HG02981 (cell line): ENCODE data around the gene FYB2.
A peak's percentile ranks its signal among the peaks of the same experiment; 100 is the strongest.

Source experiments
- ATAC-seq: cut with Tn5 transposase; IDR thresholded peaks from one replicate; pipeline ENCODE4 v1.9.1; 2021; ENCODE audit warnings: mild to moderate bottlenecking, moderate library complexity; ENCODE audit not compliant: unreplicated experiment

Gene FYB2

GRCh38 chr1:56834137-56834900 lies 15.1 kb upstream of the FYB2 start:
- ATAC-seq = no peak

DNA sequence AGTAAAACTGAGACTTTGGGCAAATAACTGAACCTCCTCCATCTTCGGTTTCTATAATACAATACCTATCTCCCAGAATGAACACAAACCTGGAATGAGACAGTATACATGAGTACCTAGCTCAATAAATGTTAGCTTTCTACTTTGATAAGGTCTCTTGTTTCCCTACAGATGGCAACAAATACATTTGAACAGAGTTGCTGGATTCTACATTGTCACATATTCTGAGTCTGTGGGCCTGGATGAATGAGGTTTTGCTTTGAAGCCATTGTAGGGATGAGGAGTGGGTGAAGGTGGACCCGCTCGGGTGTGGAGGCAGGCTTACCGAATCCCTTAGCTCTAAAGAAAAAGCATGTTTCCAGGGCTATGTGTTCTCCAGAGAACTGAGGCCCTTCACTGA lies 13.9 kb upstream of the FYB2 start:
- ATAC-seq = no peak

DNA sequence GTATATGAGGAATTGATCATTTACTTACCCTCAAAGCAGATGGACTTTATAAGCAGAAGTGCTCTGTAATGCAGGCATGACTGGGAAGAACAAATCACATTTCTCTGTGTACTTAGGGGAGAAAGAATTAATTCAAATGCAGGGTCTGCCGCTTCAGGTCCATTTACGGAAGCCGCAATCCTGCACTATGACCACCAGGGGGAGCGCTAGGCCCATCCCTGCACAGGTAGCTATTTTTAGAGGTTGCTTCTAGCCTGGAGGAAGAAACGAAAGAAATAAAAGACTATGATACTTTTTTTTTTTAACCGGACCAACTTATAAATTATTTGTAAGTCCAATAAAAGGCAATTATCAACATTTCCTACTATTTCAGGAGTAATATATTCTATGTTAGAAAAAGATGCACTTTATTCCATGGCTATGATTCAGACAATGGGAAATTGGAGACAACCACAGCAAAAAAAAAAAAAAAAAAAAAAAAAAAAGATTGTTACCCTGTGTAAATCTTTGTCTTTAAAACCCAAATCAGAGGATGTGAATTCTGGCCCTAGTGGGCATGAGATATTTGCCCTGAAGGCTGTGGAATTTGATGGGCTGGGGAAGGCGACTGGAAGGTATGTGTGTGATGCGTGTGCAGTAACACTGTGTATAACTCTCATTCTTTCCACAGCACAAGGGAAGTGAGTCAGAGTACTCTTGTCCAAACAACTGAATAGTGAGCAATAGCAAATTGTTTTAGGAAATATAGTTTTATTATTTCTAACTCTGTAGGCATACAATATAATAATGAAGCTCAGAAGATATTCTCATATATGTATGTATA lies 12.9 kb upstream of the FYB2 start:
- peak; percentile 81 for ATAC-seq

DNA sequence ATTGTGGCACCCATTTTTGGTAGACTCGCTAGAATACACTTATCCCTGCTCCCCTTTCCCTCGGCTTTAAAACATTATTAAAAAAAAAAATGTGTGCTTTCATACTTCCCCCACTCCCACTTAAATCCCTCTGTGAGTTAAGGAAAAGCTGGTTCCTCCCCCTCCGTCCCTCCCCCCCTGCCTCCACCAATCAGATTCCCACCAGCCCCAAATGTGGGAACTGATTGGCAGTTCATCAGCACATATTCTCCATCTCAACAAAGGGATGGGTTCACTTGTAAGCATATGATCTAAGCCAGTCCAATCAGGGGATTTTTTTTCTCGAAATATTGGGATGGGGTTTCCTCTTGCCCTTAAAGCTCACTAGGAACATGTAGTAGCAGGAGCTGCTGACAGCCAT lies 10.8 kb upstream of the FYB2 start:
- no peak for ATAC-seq

DNA sequence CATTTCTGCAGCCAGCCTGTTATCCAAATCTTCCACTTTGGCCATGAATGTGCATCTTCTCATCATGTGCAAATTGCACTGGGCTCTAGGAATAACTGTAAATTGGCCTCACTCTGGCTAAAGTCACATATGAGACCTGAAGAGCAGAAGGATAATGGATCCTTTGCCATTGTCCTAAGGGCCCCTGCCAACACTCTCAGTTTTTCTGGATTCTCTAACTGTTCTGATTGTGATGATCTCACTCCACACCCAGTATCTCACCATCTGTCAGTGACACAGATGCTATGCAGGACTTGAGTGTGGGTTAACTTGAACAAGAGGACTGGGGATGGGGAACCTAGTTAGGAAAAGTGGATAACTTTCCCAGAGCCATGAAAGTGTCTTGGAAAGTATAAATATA lies 8.5 kb upstream of the FYB2 start:
- ATAC-seq = no peak

DNA sequence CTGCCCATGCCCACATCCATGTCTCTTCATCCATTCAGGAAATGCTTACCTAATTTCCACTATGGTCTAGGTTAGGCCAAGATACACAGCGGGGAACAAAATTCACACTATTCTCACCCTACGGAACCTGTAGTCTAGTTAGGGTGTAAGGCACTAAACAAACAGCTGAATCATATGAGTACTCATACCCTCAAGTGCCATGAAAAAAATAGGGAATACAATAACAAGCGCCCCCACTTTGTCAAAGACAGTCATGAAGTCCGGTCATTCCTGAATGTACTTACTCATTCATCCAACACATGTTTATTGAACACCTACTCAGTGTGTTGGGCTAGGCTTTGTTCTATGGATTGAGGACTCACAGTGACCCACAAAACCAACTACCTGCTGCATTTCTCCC lies 6.2 kb upstream of the FYB2 start:
- ATAC-seq = no peak

- no peak for ATAC-seq
These were observed 5.7 kb upstream of the FYB2 start for GRCh38 chr1:56824938-56825337.

DNA sequence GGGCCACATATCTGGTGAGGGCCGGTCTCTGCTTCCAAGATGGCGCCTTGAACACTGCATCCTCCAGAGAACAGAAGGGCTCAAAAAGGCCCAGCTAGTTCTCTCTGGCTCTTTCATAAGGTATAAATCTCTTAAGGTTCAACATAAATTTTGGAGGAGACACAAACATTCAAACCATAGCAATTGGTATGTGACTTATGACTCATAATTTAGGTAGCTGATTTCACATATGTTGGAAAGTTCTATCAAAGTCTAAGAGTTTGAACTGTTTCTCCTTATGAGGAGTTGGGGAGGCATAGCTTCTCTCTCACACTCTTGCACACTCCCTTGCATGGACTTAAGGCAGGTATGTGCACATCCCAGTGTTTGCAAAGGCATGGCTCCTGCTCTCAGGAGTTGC lies 5.1 kb upstream of the FYB2 start:
- no peak for ATAC-seq

GRCh38 chr1:56821462-56821797 lies 2.2 kb upstream of the FYB2 start:
- ATAC-seq = no peak

- ATAC-seq = peak; percentile 75
These were observed 1.7 kb upstream of the FYB2 start for GRCh38 chr1:56820755-56821461.

DNA sequence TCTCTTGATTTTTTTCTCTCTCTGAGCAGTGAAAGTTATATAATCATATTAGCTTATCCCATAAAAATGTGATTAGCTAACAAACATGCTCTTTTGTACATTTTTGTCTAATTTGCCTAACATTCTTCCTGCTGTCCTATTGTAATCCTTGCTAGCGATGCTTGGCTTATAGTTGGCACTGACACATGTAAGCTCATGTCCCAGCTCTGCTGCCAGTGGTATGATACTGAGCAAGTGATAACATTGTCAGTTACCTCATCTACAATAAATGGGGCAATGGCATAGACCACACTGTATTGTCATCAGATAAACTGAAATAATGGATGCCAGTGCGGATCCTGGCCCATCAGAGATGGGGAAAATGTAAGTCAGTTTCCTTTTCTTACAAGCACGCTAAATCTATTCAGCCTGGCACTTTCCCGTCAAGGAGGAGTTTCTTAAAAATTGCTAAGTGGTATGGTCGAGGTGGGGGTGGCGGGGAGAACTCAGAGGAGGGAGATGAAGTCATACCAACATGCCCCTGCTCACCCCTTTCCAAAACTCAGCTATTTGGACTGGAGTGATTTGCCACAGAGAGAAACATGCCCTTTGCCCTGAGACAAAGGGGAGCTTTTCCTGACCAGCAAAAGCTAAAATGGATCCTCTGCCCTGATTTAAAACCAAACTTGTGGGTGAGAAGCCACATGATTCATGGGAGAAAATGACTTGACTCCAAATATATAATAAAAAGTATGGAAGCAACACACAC lies 1.3 kb downstream of the FYB2 start:
- ATAC-seq = no peak

DNA sequence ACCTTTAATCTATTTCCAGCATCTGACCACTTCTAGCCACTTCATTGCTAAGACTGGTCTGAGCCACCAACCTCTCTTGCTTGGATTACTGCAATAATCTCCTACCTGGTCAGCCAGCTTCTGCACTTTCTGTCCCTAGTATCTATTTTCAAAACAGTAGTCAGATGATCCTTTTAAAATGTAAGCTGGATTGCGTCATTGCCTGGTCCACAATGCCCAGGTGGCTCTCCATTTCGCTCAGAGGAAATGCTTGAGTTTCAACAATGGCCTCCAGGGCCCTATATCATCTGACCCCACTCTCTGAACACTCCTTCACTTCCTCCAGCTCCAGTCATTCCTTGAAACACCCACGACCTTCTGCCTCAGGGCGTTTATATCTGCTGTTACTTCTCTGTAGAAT lies 2.3 kb downstream of the FYB2 start:
- peak; percentile 52 for ATAC-seq

DNA sequence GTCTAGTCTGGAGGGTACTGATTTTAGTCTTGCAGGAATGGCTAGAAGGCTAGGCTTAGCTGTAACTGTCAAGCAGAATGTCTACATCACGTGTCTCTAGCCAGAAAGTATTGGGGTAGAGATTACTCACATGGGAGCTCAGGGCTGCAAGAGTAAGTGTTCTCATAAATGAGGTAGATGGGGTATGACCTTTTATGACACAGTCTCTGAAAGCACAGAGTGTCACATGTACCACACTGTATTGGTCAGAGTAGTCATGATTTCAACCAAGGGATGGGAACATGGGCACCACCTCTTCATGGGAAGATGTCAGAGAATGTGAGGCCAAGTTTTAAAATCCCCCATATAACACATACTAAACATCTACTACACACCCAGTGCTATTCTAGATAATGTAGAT lies 2.9 kb downstream of the FYB2 start:
- ATAC-seq = no peak

DNA sequence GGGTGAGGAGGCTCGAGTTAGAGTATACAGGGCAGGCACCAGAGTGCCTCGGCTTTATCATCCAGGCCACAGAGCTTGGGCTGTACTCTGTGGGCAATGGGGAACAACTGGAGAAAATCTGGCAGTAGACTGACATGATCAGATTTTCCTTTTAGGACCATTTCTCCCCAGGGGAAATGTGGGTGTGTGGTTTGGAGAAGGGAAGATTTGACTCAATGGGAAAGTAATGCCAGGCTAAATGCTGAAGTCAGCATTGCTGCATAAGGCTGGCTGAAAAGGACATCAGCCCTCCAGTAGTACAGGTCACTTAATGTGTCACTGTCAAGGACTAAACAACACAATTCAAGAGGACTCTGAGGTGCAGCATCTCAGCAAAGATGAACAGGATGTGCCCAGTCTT lies 5.0 kb downstream of the FYB2 start:
- ATAC-seq = no peak

DNA sequence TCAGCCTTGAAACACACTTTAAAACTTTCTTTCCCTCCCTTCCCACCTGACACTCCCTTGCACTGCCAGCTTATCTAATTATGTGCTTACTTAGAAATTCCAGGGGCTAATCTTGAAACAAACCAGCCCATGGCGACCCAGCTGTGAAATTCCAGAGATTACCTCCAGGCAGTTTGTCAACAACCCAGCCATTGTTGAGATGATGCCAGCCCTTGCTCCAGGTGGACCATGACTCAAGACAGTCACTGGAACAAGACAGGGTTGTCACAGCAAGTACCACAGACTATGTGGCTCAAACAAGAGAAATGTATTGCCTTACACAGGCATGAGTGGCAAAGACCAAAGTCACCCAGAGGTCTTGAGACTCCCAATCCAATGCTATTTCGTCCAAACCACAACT lies 7.9 kb downstream of the FYB2 start:
- ATAC-seq = no peak

DNA sequence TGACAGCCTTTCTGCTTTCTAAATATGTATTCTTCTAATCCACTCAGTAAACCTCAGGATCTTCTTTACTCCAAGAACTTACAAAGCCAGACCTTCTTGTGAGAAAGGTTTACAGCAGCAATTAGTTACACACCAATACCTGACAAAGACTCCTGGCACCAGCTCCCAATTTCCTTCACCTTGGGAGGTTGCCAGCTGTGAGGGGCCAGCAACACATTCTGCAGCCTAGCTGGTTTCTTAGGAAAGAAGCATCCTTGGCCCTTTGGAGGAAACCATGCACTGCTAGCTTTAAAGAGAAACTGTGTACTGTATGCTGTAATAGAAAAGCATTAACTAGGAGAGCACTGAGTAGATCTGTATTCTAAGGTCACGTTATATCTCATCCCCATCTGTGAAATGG lies 10.8 kb downstream of the FYB2 start:
- no peak for ATAC-seq

DNA sequence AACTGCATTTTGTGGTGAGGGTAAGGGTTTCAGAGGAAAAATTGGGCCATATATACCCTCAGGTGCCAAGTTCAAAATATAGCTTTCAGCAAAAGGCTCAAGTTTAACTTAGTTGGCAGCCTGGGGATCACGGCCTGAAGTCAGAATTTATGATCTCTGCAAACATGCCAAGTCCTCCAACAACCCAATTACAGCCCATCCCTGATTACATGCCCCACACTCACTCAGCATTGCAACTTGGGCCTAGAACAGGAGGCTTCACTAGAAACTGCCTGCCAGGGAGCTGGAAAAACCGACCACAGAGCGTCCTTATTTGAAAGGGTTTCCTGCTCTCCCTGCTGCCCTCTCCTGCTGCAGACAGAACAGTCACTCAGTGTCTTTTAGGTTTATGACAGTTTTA lies 12.4 kb downstream of the FYB2 start:
- ATAC-seq = no peak

DNA sequence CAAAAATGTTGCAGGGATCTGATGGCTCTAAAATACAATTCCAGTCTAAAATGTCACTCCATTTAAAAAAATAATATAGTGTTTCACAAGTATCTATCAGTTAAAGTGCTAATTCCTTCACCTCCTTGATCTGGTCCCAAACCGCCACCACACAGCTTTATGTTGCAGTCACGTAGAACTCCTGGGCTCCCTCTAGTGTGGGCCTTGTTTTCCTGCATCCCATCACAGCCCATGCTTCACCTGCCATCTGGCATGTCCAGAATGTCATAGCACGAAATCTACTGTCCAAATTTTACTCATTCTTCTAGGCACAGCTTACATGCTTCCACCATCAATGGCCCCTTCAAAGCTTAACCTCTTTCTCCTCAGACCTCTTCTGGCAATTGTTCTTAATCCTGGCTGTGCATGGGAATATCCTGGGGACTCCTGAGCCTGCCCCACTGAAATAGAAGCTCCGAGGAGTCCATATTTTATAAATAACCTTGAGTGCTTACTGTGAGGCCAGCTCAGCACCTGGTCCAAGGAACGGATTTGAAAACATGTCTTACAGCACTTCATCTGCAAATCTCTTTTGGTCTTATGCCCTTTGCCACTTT lies 15.5 kb downstream of the FYB2 start:
- peak; percentile 57 for ATAC-seq

- no peak for ATAC-seq
These were observed 19.4 kb downstream of the FYB2 start for GRCh38 chr1:56799605-56800400.

GRCh38 chr1:56798053-56798471 lies 21.1 kb downstream of the FYB2 start:
- ATAC-seq = no peak
